ENCODE data around the gene SSX2.
"Not testable (repeated sequence)": the region's sequence is repeated elsewhere in the genome, so short reads cannot be mapped to it uniquely, and the experiment has no call there.

The SSX2 gene, protein sequence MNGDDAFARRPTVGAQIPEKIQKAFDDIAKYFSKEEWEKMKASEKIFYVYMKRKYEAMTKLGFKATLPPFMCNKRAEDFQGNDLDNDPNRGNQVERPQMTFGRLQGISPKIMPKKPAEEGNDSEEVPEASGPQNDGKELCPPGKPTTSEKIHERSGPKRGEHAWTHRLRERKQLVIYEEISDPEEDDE

DNA sequence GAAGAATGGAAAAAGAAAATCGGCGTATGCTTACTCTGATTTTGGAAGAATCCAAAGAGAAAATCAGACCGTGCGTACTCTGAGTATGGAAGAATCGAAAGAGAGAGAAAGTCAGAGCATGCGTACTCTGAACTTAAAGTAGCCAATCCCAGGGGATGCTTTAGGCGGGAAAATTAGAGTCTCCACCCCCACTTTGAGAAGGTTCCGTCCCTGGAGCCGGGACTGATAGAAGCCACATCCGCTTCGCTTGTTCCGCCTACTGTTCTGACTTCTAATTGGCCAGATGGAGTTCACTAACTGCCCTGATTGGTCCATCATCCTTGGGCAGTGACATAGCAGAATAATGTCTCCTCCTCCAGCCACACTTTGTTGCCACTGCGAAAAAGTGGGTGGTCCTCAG is at the start of gene SSX2:
TSS of gene SSX2 (minus strand) at position 101 of the 400 bp plus-strand sequence. CDS start 1,429 bp downstream, outside the sequence.
- not testable (repeated sequence) for DNase-seq

DNA sequence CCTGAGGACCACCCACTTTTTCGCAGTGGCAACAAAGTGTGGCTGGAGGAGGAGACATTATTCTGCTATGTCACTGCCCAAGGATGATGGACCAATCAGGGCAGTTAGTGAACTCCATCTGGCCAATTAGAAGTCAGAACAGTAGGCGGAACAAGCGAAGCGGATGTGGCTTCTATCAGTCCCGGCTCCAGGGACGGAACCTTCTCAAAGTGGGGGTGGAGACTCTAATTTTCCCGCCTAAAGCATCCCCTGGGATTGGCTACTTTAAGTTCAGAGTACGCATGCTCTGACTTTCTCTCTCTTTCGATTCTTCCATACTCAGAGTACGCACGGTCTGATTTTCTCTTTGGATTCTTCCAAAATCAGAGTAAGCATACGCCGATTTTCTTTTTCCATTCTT is 44.0 kb upstream of the SSX2 start, which contains the start of gene SSX2B:
TSS of gene SSX2B (plus strand) at position 301 of the 400 bp plus-strand sequence. CDS start 1,429 bp downstream, outside the sequence.
- DNase-seq = not testable (repeated sequence)

DNA sequence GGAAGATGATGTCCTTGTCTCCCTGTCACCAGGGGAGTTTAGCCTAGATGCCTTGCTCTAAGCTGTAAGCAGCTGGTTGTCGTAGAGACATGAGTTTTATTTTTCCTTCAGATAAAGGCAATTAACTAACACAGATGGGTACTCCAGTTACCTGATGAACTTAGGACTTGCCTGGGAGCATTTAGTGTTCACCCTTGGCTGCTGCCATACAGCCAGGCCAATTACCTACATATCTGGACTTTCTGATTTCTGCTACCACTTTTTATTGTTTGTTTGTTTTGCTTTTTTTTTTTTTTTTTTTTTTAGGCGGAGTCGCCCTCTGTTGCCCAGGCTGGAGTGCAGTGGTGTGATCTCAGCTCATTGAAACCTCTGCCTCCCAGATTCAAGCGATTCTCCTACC is 14.9 kb downstream of the SSX2 start:
- DNase-seq = not testable (repeated sequence)

DNA sequence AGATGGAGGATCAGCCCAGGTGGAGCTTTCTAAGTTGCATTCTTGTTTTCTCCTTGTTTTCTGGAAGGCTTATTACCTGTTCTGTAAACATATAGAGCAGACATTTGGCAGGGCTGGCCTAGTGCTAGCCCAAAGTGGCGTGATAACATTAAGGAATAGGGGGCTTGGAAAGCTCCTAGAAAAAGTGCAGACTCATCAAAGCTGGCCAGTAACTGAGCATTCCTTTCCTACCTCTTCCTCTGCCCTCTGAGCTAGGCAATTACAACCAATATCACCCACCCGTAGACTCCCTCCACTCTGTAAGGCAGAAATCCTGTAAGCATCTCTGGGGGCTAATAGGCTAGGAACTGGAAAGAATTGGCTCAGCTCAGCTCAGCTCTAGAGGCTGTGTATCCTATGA is 44.8 kb downstream of the SSX2 start:
- DNase-seq = not testable (repeated sequence)

DNA sequence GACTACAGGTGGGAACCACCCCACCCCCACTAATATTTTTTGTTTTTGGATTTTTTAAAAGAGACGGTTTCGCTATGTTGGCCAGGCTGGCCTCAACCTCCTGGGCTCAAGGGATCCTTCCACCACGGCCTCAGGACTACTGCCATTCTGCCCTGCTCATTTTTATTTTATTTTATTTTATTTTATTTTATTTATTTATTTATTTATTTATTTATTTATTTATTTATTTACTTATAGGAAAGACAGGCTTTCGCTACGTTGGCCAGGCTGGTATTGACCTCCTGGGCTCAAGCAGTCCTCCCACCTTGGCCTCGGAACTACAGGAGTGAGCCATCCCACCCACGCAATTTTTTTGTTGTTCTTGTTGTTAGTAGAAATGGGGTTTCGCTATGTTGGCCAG is 51.5 kb downstream of the SSX2 start:
- not testable (repeated sequence) for DNase-seq

DNA sequence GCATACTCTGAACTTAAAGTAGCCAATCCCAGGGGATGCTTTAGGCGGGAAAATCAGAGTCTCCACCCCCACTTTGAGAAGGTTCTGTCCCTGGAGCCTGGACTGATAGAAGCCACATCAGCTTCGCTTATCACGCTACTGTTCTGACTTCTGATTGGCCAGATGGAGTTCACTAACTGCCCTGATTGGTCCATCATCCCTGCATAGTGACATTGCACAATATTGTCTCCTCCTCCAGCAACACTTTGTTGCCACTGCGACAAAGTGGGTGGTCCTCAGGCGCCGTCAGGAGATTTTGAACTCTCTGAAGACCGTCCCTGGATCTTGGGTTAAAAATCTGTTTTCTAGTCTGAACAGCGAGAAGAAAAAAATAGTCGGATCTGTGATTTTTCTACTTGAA is 52.2 kb downstream of the SSX2 start, which contains the start of gene SSX7:
TSS of gene SSX7 (minus strand) at position 101 of the 400 bp plus-strand sequence. CDS start 1,428 bp downstream, outside the sequence.
- DNase-seq = not testable (repeated sequence)

DNA sequence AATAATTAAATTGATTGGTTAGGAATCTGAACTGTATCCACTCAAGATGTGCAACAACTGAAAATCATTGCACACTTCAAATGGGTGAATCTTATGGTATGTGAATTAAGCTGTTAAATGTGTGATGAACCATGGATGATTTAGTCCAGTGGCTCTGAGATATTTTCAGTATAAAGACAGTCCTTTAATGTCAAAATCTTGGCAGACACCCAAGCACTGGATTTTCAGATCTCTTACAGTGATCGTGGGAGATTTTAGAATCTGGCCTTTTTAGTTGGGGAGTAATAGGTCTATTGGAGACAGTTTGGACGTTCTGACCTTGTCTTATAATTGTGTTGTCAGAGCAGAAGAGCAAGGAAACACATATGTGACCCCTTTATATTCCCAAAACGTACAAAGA is 56.3 kb downstream of the SSX2 start:
- not testable (repeated sequence) for DNase-seq

DNA sequence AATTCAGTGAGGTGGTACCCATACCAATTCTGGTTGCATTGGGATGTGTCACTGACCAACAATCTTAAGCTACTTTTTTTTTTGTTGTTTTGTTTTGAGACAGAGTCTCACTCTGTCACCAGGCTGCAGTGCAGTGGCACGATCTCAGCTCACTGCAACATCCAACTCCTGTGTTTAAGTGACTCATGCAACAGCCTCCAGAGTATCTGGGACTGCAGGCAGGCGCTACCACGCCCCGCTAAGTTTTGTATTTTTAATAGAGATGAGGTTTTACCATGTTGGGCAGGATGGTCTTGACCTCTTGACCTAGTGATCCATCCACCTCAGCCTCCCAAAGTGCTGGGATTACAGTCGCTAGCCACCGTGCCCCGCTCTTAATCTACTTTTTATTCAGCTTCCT is 58.0 kb downstream of the SSX2 start:
- not testable (repeated sequence) for DNase-seq
